ENCODE data around the gene CFAP68. TPM values are rescaled to one million over a fixed set of nuclear protein-coding genes. Genes with fewer than 3 reads are reported as not detected.
"Not testable (repeated sequence)": the region's sequence is repeated elsewhere in the genome, so short reads cannot be mapped to it uniquely, and the experiment has no call there.

Gene CFAP68
- total RNA-seq, 1 experiment from 2014 or later = 23.4 TPM

DNA sequence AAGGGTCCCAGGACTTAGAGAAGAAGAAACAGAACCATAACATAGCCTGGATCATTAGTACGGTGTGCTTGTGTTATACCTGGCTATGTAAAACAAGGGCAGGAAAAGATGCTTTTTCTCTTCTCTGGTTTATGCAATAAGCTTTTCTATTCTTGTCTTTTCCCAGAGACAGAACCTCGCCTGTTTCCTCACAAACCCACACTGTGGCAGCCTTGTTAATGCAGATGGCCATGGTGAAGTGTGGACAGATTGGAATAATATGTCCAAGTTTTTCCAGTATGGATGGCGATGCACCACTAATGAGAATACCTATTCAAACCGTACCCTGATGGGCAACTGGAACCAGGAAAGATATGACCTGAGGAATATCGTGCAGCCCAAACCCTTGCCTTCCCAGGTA lies 2.9 kb downstream of the CFAP68 start:
- no peak overlapping the region for H2AFZ ChIP-seq (ENCODE audit: low read length)
- H3K4me1 Mint-ChIP-seq = peaks cover 5 to 10% of the 10 kb centered on the region in 2 experiments
- H3K9me3 Mint-ChIP-seq = no peaks in the 10 kb centered on the region

DNA sequence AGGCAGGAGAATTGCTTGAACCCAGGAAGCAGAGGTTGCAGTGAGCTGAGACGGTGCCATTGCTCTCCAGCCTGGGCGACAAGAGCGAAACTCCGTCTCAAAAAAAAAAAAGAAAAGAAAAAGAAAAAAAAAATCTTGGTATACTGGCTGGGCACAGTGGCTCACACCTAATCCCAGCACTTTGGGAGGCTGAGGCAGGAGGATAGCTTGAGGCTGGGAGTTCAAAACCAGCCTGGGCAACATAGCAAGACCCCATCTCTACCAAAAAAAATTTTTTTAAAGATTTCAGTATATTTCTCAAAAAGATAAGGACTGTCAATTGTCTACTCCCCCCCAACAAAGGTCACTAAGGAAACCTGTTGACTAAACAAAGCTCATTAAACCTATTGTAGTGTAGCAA lies 5.7 kb downstream of the CFAP68 start:
- not testable (repeated sequence) for H3K18ac ChIP-seq (ENCODE audit: insufficient read length, low read depth, low read length); H3T11ph ChIP-seq (ENCODE audit: low read length); H2BK120ac ChIP-seq (ENCODE audit: low read depth, low read length, poor library complexity, severe bottlenecking); H3K23me2 ChIP-seq (ENCODE audit: insufficient read length, low read depth, low read length, poor library complexity, severe bottlenecking); H2AFZ ChIP-seq (ENCODE audit: low read length); H3K4ac ChIP-seq (ENCODE audit: low read depth, low read length); H3K9me3 ChIP-seq (ENCODE audit: control insufficient read depth, low read depth, low read length); DNase-seq; H3K9me3 Mint-ChIP-seq; H3K79me2 ChIP-seq (ENCODE audit: insufficient read depth, low read length); H3K23ac ChIP-seq (ENCODE audit: insufficient read length, low read depth, low read length); H4K5ac ChIP-seq (ENCODE audit: insufficient read length, low read depth, low read length); H3K27me3 ChIP-seq (ENCODE audit: insufficient read depth, low read length); H2BK5ac ChIP-seq (ENCODE audit: insufficient read length, low read length); H3K4me1 ChIP-seq (ENCODE audit: insufficient read depth, low read length); H3K36me3 Mint-ChIP-seq (ENCODE audit: insufficient read depth in 1 of 3, low read depth in 3 of 3); H4K8ac ChIP-seq (replicated peaks; ENCODE audit: insufficient read length, low read depth, low read length); H2BK12ac ChIP-seq (ENCODE audit: insufficient read length, low read depth, low read length); H3K27ac Mint-ChIP-seq; H4K91ac ChIP-seq (ENCODE audit: insufficient read length, low read depth, low read length); H3K27me3 Mint-ChIP-seq (ENCODE audit: low read depth); H3K4me1 Mint-ChIP-seq; H3K4me3 Mint-ChIP-seq; H2BK20ac ChIP-seq (ENCODE audit: low read depth, low read length, poor library complexity, severe bottlenecking); H3K14ac ChIP-seq (ENCODE audit: insufficient read depth, low read length); H3K9ac ChIP-seq (ENCODE audit: extremely low read depth, insufficient read length, low read length); H4K20me1 ChIP-seq (ENCODE audit: control insufficient read depth, insufficient read depth, insufficient read length); H3K56ac ChIP-seq (ENCODE audit: insufficient read length, low read depth, low read length); H3K79me1 ChIP-seq (ENCODE audit: insufficient read depth, low read depth, low read length, poor library complexity, severe bottlenecking); H3K4me2 ChIP-seq (ENCODE audit: insufficient read depth, insufficient read length, low read length); H2AK5ac ChIP-seq (ENCODE audit: insufficient read length, low read length); H3K27ac ChIP-seq (ENCODE audit: insufficient read length, low read depth, low read length); H2BK15ac ChIP-seq (ENCODE audit: low read depth, low read length)
- no CpG with 5 or more reads among the region's 4 CpGs for WGBS (ENCODE audit: extremely low coverage, insufficient read length, low lambda C conversion rate)

More for the DNA sequence above, 2.9 kb downstream of the CFAP68 start:
- Mint-ChIP-seq H3K4me3 (no peak overlapping the region), H3K27me3 (ENCODE audit: low read depth) (no peaks in the 10 kb centered on the region), H3K27ac (no peak overlapping the region), H3K36me3 (ENCODE audit: insufficient read depth in 1 of 3, low read depth in 3 of 3) (no peaks in the 10 kb centered on the region)
- no peak for DNase-seq
- no peak overlapping the region for H3K4ac ChIP-seq (ENCODE audit: low read depth, low read length)
- H2BK15ac ChIP-seq (ENCODE audit: low read depth, low read length) = no peak overlapping the region
- H3K79me1 ChIP-seq (ENCODE audit: insufficient read depth, low read depth, low read length, poor library complexity, severe bottlenecking) = no peaks in the 10 kb centered on the region
- no peaks in the 10 kb centered on the region for H3K9me3 ChIP-seq (ENCODE audit: control insufficient read depth, low read depth, low read length)
- no CpG with 5 or more reads among the region's 5 CpGs for WGBS (ENCODE audit: extremely low coverage, insufficient read length, low lambda C conversion rate)
- H3K79me2 ChIP-seq (ENCODE audit: insufficient read depth, low read length) = no peaks in the 10 kb centered on the region
- no peak overlapping the region for H4K8ac ChIP-seq (replicated peaks; ENCODE audit: insufficient read length, low read depth, low read length)
- TF ChIP-seq, protein P1, sequence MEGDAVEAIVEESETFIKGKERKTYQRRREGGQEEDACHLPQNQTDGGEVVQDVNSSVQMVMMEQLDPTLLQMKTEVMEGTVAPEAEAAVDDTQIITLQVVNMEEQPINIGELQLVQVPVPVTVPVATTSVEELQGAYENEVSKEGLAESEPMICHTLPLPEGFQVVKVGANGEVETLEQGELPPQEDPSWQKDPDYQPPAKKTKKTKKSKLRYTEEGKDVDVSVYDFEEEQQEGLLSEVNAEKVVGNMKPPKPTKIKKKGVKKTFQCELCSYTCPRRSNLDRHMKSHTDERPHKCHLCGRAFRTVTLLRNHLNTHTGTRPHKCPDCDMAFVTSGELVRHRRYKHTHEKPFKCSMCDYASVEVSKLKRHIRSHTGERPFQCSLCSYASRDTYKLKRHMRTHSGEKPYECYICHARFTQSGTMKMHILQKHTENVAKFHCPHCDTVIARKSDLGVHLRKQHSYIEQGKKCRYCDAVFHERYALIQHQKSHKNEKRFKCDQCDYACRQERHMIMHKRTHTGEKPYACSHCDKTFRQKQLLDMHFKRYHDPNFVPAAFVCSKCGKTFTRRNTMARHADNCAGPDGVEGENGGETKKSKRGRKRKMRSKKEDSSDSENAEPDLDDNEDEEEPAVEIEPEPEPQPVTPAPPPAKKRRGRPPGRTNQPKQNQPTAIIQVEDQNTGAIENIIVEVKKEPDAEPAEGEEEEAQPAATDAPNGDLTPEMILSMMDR (conservative IDR thresholded peaks at IDR 0.05) = no peak
- H4K91ac ChIP-seq (ENCODE audit: insufficient read length, low read depth, low read length) = no peak overlapping the region
- H3K4me1 ChIP-seq (ENCODE audit: insufficient read depth, low read length) = no peaks in the 10 kb centered on the region; the same call in 1 of the 2 replicates
- H3T11ph ChIP-seq (ENCODE audit: low read length) = no peak overlapping the region
- no peak overlapping the region for H3K9ac ChIP-seq (ENCODE audit: extremely low read depth, insufficient read length, low read length)
- H3K56ac ChIP-seq (ENCODE audit: insufficient read length, low read depth, low read length) = no peak overlapping the region
- no peaks in the 10 kb centered on the region for H4K20me1 ChIP-seq (ENCODE audit: control insufficient read depth, insufficient read depth, insufficient read length)
- H4K5ac ChIP-seq (ENCODE audit: insufficient read length, low read depth, low read length) = no peak overlapping the region
- H3K14ac ChIP-seq (ENCODE audit: insufficient read depth, low read length) = no peak overlapping the region
- H3K23me2 ChIP-seq (ENCODE audit: insufficient read length, low read depth, low read length, poor library complexity, severe bottlenecking) = peaks cover 9% of the 10 kb centered on the region
- no peak overlapping the region for H2BK12ac ChIP-seq (ENCODE audit: insufficient read length, low read depth, low read length)
- H2BK5ac ChIP-seq (ENCODE audit: insufficient read length, low read length) = no peak overlapping the region
- H3K23ac ChIP-seq (ENCODE audit: insufficient read length, low read depth, low read length) = no peak overlapping the region
- no peak overlapping the region for H3K4me2 ChIP-seq (ENCODE audit: insufficient read depth, insufficient read length, low read length)
- H2AK5ac ChIP-seq (ENCODE audit: insufficient read length, low read length) = no peak overlapping the region
- H3K27me3 ChIP-seq (ENCODE audit: insufficient read depth, low read length) = no peaks in the 10 kb centered on the region
- H3K18ac ChIP-seq (ENCODE audit: insufficient read length, low read depth, low read length) = no peak overlapping the region
- no peak overlapping the region for H2BK120ac ChIP-seq (ENCODE audit: low read depth, low read length, poor library complexity, severe bottlenecking)
- H3K27ac ChIP-seq (ENCODE audit: insufficient read length, low read depth, low read length) = no peak overlapping the region
- H2BK20ac ChIP-seq (ENCODE audit: low read depth, low read length, poor library complexity, severe bottlenecking) = no peak overlapping the region

Measured in H9 (cell line).